Liver (tissue), 9 donors: ENCODE results near the gene KCNJ15. TPM values are rescaled to one million over a fixed set of nuclear protein-coding genes. Genes with fewer than 3 reads are reported as not detected.

Experiments
- DNase-seq: peaks from one replicate; pipeline ENCODE4 v3.0.0-alpha.2; 2017; ENCODE audit warnings: low spot score
- H3K27ac ChIP-seq, 2 donors: one replicate each; pipeline ENCODE4 v1.7.0; 2013; ENCODE audit warnings: inconsistent platforms in 2 of 2, low read length in 2 of 2, control low read depth in 1 of 2, low read depth in 1 of 2, mild to moderate bottlenecking in 1 of 2
- H3K27me3 ChIP-seq, 4 donors: one replicate each; pipeline versions ENCODE4 v1.6.1 to v1.7.0; 2013; ENCODE audit warnings: low read length in 3 of 4, inconsistent platforms in 1 of 4, mild to moderate bottlenecking in 1 of 4, moderate library complexity in 1 of 4; ENCODE audit not compliant: control insufficient read depth in 4 of 4, insufficient read depth in 4 of 4
- H3K36me3 ChIP-seq, 4 donors: one replicate each; pipeline versions ENCODE4 v1.6.1 to v1.7.0; 2013; ENCODE audit warnings: low read length in 3 of 4, mild to moderate bottlenecking in 3 of 4, low read depth in 1 of 4, moderate library complexity in 1 of 4; ENCODE audit not compliant: control insufficient read depth in 4 of 4, insufficient read depth in 3 of 4
- H3K4me1 ChIP-seq, 4 donors: one replicate each; pipeline versions ENCODE4 v1.6.1 to v1.7.0; 2013; ENCODE audit warnings: low read length in 3 of 4, mild to moderate bottlenecking in 3 of 4, moderate library complexity in 1 of 4; ENCODE audit not compliant: control insufficient read depth in 4 of 4, insufficient read depth in 4 of 4
- H3K4me3 ChIP-seq, 3 donors: one replicate each; pipeline versions ENCODE4 v1.6.1 to v1.7.0; 2013; ENCODE audit warnings: low read length in 3 of 3, control low read depth in 1 of 3, low read depth in 1 of 3, mild to moderate bottlenecking in 1 of 3
- H3K9ac ChIP-seq, 2 donors: one replicate each; pipeline ENCODE4 v1.7.0; 2013; ENCODE audit warnings: low read length in 2 of 2, mild to moderate bottlenecking in 2 of 2, moderate library complexity in 2 of 2, control low read depth in 1 of 2, low read depth in 1 of 2
- H3K9me3 ChIP-seq, 4 donors: one replicate each; pipeline versions ENCODE4 v1.6.1 to v1.7.0; 2013; ENCODE audit warnings: low read length in 3 of 4; ENCODE audit not compliant: control insufficient read depth in 4 of 4
- ATF3 ChIP-seq: IDR thresholded peaks from 2 replicates; pipeline ENCODE4 v1.6.1; 2016; ENCODE audit warnings: antibody characterized with exemption
- GABPA ChIP-seq, 2 donors: IDR thresholded peaks in 1 of 2; conservative IDR thresholded peaks in 1 of 2; 2 replicates each; pipeline ENCODE4 v1.6.1; 2016; ENCODE audit warnings: antibody characterized with exemption in 2 of 2, mild to moderate bottlenecking in 1 of 2, moderate library complexity in 1 of 2
- MAX ChIP-seq: IDR thresholded peaks from 2 replicates; pipeline ENCODE4 v1.6.1; 2016; ENCODE audit warnings: antibody characterized with exemption
- NR2F2 ChIP-seq: IDR thresholded peaks from 2 replicates; pipeline ENCODE4 v1.6.1; 2016; ENCODE audit warnings: antibody characterized with exemption
- RAD21 ChIP-seq, 2 donors: IDR thresholded peaks; 2 replicates each; pipeline ENCODE4 v1.6.1; 2016; ENCODE audit warnings: antibody characterized with exemption in 2 of 2, mild to moderate bottlenecking in 2 of 2
- REST ChIP-seq: IDR thresholded peaks from 2 replicates; pipeline ENCODE4 v1.6.1; 2016; ENCODE audit warnings: antibody characterized with exemption, mild to moderate bottlenecking
- SP1 ChIP-seq: IDR thresholded peaks from 2 replicates; pipeline ENCODE4 v1.6.1; 2018; ENCODE audit warnings: antibody characterized with exemption, mild to moderate bottlenecking
- TAF1 ChIP-seq: conservative IDR thresholded peaks from 2 replicates; pipeline ENCODE4 v1.6.1; 2016; ENCODE audit warnings: antibody characterized with exemption, mild to moderate bottlenecking
- YY1 ChIP-seq: IDR thresholded peaks from 2 replicates; pipeline ENCODE4 v1.6.1; 2016; ENCODE audit warnings: antibody characterized with exemption, mild to moderate bottlenecking
- ZBTB33 ChIP-seq: IDR thresholded peaks from 2 replicates; pipeline ENCODE4 v1.6.1; 2016; ENCODE audit warnings: antibody characterized with exemption
- whole genome bisulfite sequencing: extraction: QIAGEN DNeasy Blood & Tissue Kit; methylation state at CpG from one replicate; pipeline ENCODE4 v1.1.7; 2013; 5-methylcytosine and 5-hydroxymethylcytosine counted together
- polyA plus RNA-seq, 2 donors: library from polyadenylated mRNA; stranded (reverse) in 1 of 2; unstranded in 1 of 2; fragments of 200-250 nt in 1 of 2; fragments of >200 nt in 1 of 2; fragmentation: Nextera tagmentation in 1 of 2; extraction: Ambion mirVana in 1 of 2; gene quantifications; one replicate each; pipeline versions ENCODE4 v1.2.1 to v1.2.3, GENCODE V29; 2013 to 2015
- total RNA-seq, 2 donors: library from RNA; depleted of rRNA; stranded (reverse); fragments of >200 nt; gene quantifications; one replicate each; pipeline ENCODE4 v1.2.3, GENCODE V29; 2014
- donor health status: healthy.
- donor health status: healthy.
- donor health status: healthy.
- donor health status: healthy.
- donor health status: healthy.

The KCNJ15 gene
- total RNA-seq (1 to 10 TPM in 1 of 2 donors, under 1 TPM in 1; 0.61 to 4.8 TPM), polyA plus RNA-seq (1 to 10 TPM; 1.0 to 3.5 TPM)

GRCh38 chr21:38256599-38257302, at the start of gene KCNJ15:
KCNJ15 (plus strand) TSS chr21:38256991; CDS start chr21:38299262, 42,271 bp downstream.
- H3K27ac ChIP-seq, result peak within 1 kb of the TSS in 1 of 2 donors; percentile 22

More at GRCh38 chr21:38256599-38257302, at the start of gene KCNJ15:
- TF ChIP-seq YY1 (no peak), REST (no peak), ZBTB33 (no peak), MAX (no peak), SP1 (no peak), GABPA (IDR thresholded peaks at IDR 0.05 in 1 of 2, conservative IDR thresholded peaks at IDR 0.05 in 1 of 2) (no peak), ATF3 (no peak), TAF1 (no peak), NR2F2 (no peak), RAD21 (IDR thresholded peaks at IDR 0.05) (no peak)
- Histone ChIP-seq H3K27me3 (no peaks in the 10 kb centered on the region), H3K4me1 (peaks cover under 1 to 10% (median 4%) of the 10 kb centered on the region in 4 donors), H3K4me3 (no peak within 1 kb of the TSS), H3K36me3 (no peaks in the 10 kb centered on the region), H3K9ac (no peak within 1 kb of the TSS), H3K9me3 (no peaks in the 10 kb centered on the region)
- WGBS, result 79% methylated on average over 5 of the region's 5 CpGs
- no peak for DNase-seq
